GM13977 (cell line): ENCODE measurements around the gene ZSWIM6.

Source experiments
- DNase-seq: peaks from one replicate; pipeline ENCODE4 v3.0.0; 2012; ENCODE audit warnings: low spot score
- in situ Hi-C: fragments of 300-500 bp; cut with MboI; formaldehyde crosslinking; loops from one replicate; pipeline ENCODE4 v1.12.0; 2022; ENCODE audit warnings: low sequenced_read_pairs, low pct_unique_long_range_greater_than_20kb, mixed read lengths, inconsistent platforms; ENCODE audit not compliant: unreplicated experiment
- TF ChIP-seq, protein P1 (sequence below): IDR thresholded peaks from 2 replicates; pipeline ENCODE4 v1.5.1; 2012; ENCODE audit warnings: mild to moderate bottlenecking, control low read depth; ENCODE audit not compliant: insufficient read depth; ENCODE audit errors: extremely low read depth, missing control alignments

The ZSWIM6 gene

DNA sequence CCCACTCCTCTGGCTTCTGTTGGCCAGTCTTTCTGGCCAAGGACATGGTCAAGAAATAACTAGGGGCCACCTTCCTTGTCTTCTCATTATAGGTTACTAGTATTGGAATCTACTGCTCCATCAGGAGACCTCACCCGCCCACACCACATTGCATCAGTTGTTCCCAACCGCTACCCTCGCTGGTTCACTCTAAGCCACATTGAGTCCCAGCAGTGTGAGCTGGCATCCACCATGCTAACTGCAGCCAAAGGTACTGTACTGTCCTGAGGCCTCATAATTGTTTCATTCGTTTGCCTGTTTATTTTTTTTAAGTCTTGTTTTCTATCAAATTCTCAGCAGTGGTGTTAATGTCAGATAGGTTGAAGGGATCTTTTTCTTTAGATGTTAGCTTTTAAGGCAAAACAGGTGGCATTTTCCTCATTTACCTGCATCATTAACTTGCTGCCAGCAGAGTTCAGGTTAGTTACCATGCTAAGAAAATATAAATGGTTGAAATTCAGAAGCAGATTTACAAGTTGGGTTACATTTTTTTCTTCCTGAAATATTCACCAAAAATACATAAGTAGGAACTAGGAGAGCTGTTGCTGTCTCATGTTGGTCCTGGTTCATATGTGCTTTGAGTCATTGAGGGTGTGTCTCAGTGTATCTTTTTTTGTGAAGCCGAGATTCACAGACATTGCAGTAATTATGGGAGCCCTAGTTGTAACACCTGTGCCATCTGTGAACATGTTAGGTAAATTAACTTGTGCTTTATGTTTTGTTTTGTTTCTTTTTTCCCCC is 206.9 kb downstream of the ZSWIM6 start:
- no peak for DNase-seq
- TF ChIP-seq, protein P1, sequence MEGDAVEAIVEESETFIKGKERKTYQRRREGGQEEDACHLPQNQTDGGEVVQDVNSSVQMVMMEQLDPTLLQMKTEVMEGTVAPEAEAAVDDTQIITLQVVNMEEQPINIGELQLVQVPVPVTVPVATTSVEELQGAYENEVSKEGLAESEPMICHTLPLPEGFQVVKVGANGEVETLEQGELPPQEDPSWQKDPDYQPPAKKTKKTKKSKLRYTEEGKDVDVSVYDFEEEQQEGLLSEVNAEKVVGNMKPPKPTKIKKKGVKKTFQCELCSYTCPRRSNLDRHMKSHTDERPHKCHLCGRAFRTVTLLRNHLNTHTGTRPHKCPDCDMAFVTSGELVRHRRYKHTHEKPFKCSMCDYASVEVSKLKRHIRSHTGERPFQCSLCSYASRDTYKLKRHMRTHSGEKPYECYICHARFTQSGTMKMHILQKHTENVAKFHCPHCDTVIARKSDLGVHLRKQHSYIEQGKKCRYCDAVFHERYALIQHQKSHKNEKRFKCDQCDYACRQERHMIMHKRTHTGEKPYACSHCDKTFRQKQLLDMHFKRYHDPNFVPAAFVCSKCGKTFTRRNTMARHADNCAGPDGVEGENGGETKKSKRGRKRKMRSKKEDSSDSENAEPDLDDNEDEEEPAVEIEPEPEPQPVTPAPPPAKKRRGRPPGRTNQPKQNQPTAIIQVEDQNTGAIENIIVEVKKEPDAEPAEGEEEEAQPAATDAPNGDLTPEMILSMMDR = no peak
- in situ Hi-C loops = no loop called here

DNA sequence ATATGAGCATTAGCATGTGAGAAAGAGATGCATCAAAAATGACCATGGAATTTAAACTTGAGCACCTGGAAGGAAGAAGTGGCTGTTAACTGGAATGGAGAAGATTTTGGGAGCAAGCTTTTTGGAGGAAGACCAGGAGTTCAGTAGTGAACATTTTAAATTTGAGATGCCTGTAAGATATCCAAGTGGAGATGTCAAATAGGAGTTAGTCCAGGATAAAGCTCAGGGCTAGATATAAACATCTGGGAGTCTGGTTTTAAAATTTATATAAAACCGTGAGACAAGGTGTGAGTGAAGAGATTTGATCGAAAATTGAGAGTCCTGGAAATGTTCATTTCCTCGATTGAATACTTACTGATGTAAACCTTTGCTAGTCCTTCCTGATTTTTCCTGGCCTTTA is 217.5 kb downstream of the ZSWIM6 start:
- in situ Hi-C loops = no loop called here
- DNase-seq = no peak
- TF ChIP-seq, protein P1 = no peak

DNA sequence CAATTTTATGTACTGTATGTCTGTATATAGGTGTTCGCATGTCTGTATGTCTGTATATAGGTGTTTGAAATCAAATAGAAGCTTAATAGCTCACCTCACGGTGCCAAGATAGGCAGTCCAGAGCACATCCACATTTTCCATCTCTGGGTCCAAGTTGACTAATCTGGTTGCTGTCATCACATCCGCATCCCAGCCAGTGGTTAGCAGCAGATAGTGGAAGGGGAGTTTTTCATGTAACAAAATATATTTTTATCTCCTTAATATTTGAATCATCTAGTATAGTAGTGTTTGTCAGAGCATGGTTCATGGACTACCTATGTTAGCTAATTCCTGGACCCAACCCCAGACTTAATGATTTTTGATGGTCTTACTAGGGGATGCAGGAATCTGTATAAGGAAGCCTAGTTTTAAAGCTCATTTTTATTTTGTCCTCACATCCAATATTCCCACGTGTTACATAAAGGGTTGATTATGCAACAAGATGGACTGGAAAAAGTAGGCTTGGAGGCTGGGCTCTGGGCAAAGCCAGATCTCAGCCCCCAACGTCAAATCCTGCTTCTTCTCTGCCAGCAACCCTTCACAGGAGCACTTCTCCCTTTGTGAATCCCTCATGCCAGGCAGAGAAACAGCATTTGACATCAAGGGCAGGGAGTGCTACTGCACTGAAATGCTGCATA is 219.7 kb downstream of the ZSWIM6 start:
- TF ChIP-seq, protein P1 = no peak
- DNase-seq = no peak
- in situ Hi-C loops = no loop called here

DNA sequence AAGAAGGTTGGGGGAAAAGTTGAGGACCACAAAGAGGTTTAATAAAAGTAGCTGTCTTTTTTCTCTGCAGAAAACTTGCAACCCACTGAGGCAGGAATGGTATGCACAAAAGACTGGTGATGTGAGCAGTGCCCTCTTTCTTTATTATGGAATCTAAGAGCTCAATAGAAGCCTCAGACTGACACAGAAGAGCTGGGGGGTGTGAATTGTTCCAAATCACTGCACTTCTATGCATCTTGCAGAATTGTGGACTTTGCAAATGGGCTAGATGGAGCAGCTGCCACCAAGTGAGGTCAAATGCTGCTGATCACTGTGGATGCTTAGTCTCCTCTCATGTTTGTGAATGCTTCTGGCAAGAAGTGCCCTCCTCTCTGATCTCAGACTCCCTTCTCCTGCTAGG is 227.1 kb downstream of the ZSWIM6 start:
- no peak for DNase-seq
- in situ Hi-C loops = no loop called here
- TF ChIP-seq, protein P1 = no peak

DNA sequence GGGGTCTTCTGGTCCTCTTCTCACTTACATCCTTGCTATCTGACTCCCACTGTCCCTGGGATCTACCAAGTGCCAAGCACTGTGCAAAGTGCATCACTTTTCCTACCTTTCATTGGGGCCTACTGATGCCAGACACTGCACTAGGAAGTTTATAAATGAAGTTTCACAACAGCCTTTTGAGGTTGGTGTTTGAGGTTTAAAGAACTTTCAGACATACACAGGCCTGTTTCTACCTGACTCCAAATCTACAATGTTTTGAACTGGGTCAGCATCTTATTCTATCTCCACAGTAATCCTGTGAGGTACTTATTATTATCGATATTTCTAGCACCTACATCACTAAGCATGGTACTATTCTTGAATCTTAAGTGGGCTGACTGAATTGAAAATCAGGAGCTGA is 227.7 kb downstream of the ZSWIM6 start:
- TF ChIP-seq, protein P1 = no peak
- in situ Hi-C loops = no loop called here

DNA sequence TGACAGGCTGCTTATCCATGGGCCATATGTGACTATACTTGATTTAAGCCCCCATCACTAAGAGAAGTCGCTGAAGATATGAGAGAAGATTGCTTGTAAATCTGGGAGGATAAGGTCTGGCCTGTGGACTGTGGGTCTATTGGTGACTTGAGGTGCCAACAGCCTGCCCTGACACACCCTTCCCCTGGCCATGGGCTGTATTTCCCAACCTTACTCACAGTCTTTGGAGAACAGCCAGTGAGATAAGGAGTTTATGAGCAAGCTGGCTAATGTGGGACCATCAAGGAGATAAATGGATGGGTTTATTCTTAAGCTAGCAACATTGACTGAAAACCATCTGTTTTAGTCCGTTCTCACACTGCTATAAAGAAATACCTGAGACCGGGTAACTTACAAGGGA is 231.3 kb downstream of the ZSWIM6 start:
- DNase-seq = no peak
- in situ Hi-C loops = no loop called here
- TF ChIP-seq, protein P1 = no peak

More for the DNA sequence above, 227.7 kb downstream of the ZSWIM6 start:
- no peak for DNase-seq
